Pancreas (tissue), 10 donors: ENCODE results near the gene FAM229B. TPM values are rescaled to one million over a fixed set of nuclear protein-coding genes. Genes with fewer than 3 reads are reported as not detected.
"Not testable (repeated sequence)": the region's sequence is repeated elsewhere in the genome, so short reads cannot be mapped to it uniquely, and the experiment has no call there.

Experiments used
- ATAC-seq, 4 donors: fragments of 200-7000 bp; cut with Tn5 transposase; one replicate each; pipeline versions ENCODE4 v1.8.0 to v1.9.1; 2020; ENCODE audit warnings: mild to moderate bottlenecking in 4 of 4, moderate library complexity in 4 of 4
- DNase-seq, 6 donors: peaks; one replicate each; pipeline ENCODE4 v3.0.0-alpha.2; 2020
- FAIRE-seq: peaks from 2 replicates; lab custom pipeline; 2012; peaks lifted over from hg19 to GRCh38; lab: Jason Lieb, UNC
- H3K27ac ChIP-seq, 4 donors: fragments of 200-600 bp; sonication (generic); 1 replicate in 3 of 4; 2 replicates in 1 of 4; pipeline versions ENCODE4 v1.5.0 to v1.8.0; 2020
- H3K27me3 ChIP-seq, 4 donors: fragments of 200-600 bp; one replicate each; pipeline ENCODE4 v1.8.0; 2021
- H3K36me3 ChIP-seq, 3 donors: fragments of 200-600 bp; sonication (generic) in 1 of 3; one replicate each; pipeline versions ENCODE4 v1.5.0 to v1.8.0; 2020 to 2021
- H3K4me1 ChIP-seq, 3 donors: fragments of 200-600 bp; one replicate each; pipeline ENCODE4 v1.8.0; 2021
- H3K4me3 ChIP-seq, 4 donors: fragments of 200-600 bp; sonication (generic) in 2 of 4; one replicate each; pipeline versions ENCODE4 v1.5.0 to v1.8.0; 2020 to 2021
- H3K9me3 ChIP-seq, 4 donors: fragments of 200-600 bp; one replicate each; pipeline ENCODE4 v1.8.0; 2021
- CTCF ChIP-seq, 4 donors: fragments of 200-600 bp; sonication (generic) in 3 of 4; IDR thresholded peaks; one replicate each; pipeline versions ENCODE4 v1.5.0 to v1.8.0; 2021; ENCODE audit warnings: antibody characterized with exemption in 4 of 4
- WGBS, 2 donors: extraction: QIAGEN DNeasy Blood & Tissue Kit; methylation state at CpG; one replicate each; pipeline ENCODE4 v1.1.7; 2013; 5-methylcytosine and 5-hydroxymethylcytosine counted together
- intact Hi-C, 3 donors: fragments of 100-400 bp; cut with DNase I; formaldehyde crosslinking; loops; one replicate each; pipeline versions ENCODE4 v1.11.1 to v1.14.2; 2022
- polyA plus RNA-seq, 2 donors: library from polyadenylated mRNA; stranded (reverse); fragments of 200-250 nt; gene quantifications; one replicate each; pipeline ENCODE4 v1.2.3, GENCODE V29; 2013
- total RNA-seq, 6 donors: library from RNA; stranded (reverse); fragmentation: NEBNext Ultra II Directional in 4 of 6; extraction: Animal tissue kit (Norgen Biotek cat#: 25700) in 4 of 6; gene quantifications; one replicate each; pipeline versions ENCODE4 v1.2.1 to v1.2.4, GENCODE V29; 2021 to 2023
- donor health status: healthy with polysubstance abuse.
- donor health status: DM: no; HTN: no; CAD: no; lungs with moderate emphysema.
- donor health status: DM: no; HTN: no; CAD: no.
- donor health status: control.
- donor health status: control.
- donor health status: Bipolar disorder and iron deficiency.
- donor health status: DM: yes; HTN: yes; CAD: no.
- donor health status: DM: no; HTN: no; CAD: no.
- donor health status: DM: no; HTN: no; CAD: no.
- donor health status: DM: yes; HTN: yes; CAD: no.

The FAM229B gene
- total and polyA plus RNA-seq, 8 donors: 3.7 to 21.8 (median 5.6) TPM

GRCh38 chr6:112085286-112086065 is 1.9 kb upstream of the FAM229B start:
- H3K9me3 ChIP-seq: no peaks in the 10 kb centered on the region
- no peak overlapping the region for H3K4me3 ChIP-seq
- FAIRE-seq (no peak), ATAC-seq (no peak), DNase-seq (no peak)
- 68 to 74% methylated on average over 8 of the region's 8 CpGs for WGBS, 2 donors
- intact Hi-C loops: no loop called here
- no peaks in the 10 kb centered on the region for H3K27me3 ChIP-seq
- no peak for TF ChIP-seq CTCF (IDR thresholded peaks at IDR 0.05)
- H3K36me3 ChIP-seq: peaks cover 0 to 2% (median 0%) of the 10 kb centered on the region in 3 donors
- H3K4me1 ChIP-seq: peaks cover 5 to 10% (median 10%) of the 10 kb centered on the region in 3 donors
- no peak overlapping the region for H3K27ac ChIP-seq

- Histone ChIP-seq H3K4me3 (peak overlapping the region; percentile 69 to 89 (median 76)), H3K9me3 (no peaks in the 10 kb centered on the region), H3K4me1 (peaks cover 5 to 10% (median 10%) of the 10 kb centered on the region in 3 donors), H3K27ac (peak overlapping the region; percentile 58 to 85 (median 78)), H3K27me3 (no peaks in the 10 kb centered on the region), H3K36me3 (no peaks in the 10 kb centered on the region)
- intact Hi-C loops: no loop called here
- peak; percentile 27 to 69 (median 38) for ATAC-seq
- TF ChIP-seq CTCF (IDR thresholded peaks at IDR 0.05): no peak
- no peak for DNase-seq
- FAIRE-seq: peak; percentile 9
- 0 to 1% methylated on average over 8 of the region's 8 CpGs for WGBS, 2 donors
Observed at GRCh38 chr6:112086744-112087135, 651 bp upstream of the FAM229B start.

GRCh38 chr6:112087916-112088315 is 525 bp downstream of the FAM229B start:
- H3K4me1 ChIP-seq: peaks cover 5 to 10% (median 10%) of the 10 kb centered on the region in 3 donors
- H3K4me3 ChIP-seq: peak overlapping the region; percentile 69 to 89 (median 76)
- H3K27me3 ChIP-seq: no peaks in the 10 kb centered on the region
- H3K27ac ChIP-seq: peak overlapping the region; percentile 58 to 85 (median 78)
- no peak for TF ChIP-seq CTCF (IDR thresholded peaks at IDR 0.05)
- ATAC-seq: no peak
- WGBS, 2 donors: 19 to 20% methylated on average over 7 of the region's 7 CpGs
- no peaks in the 10 kb centered on the region for H3K36me3 ChIP-seq
- no peak for DNase-seq
- FAIRE-seq: no peak
- no peaks in the 10 kb centered on the region for H3K9me3 ChIP-seq
- intact Hi-C loops: no loop called here

GRCh38 chr6:112096901-112097300 is 9.5 kb downstream of the FAM229B start:
- Histone ChIP-seq H3K27ac (no peak overlapping the region), H3K9me3 (no peaks in the 10 kb centered on the region), H3K36me3 (no peaks in the 10 kb centered on the region), H3K27me3 (no peaks in the 10 kb centered on the region), H3K4me1 (no peaks in the 10 kb centered on the region), H3K4me3 (no peak overlapping the region)
- no peak for TF ChIP-seq CTCF (IDR thresholded peaks at IDR 0.05)
- intact Hi-C loops: no loop called here
- FAIRE-seq (no peak), DNase-seq (no peak), ATAC-seq (no peak)
- WGBS, 2 donors: 95% methylated on average over 2 of the region's 2 CpGs

- Histone ChIP-seq H3K36me3 (no peaks in the 10 kb centered on the region), H3K4me1 (no peaks in the 10 kb centered on the region), H3K27ac (no peak overlapping the region), H3K4me3 (no peak overlapping the region), H3K27me3 (no peaks in the 10 kb centered on the region), H3K9me3 (no peaks in the 10 kb centered on the region)
- ATAC-seq: no peak
- no peak for FAIRE-seq
- TF ChIP-seq CTCF (IDR thresholded peaks at IDR 0.05): no peak
- 80 to 82% methylated on average over 4 of the region's 4 CpGs for WGBS, 2 donors
- intact Hi-C loops: no loop called here
- DNase-seq: no peak
Observed at GRCh38 chr6:112100561-112100960, 13.2 kb downstream of the FAM229B start.

GRCh38 chr6:112106026-112106425 is 18.6 kb downstream of the FAM229B start:
- DNase-seq, H3K27me3 ChIP-seq, FAIRE-seq, H3K4me3 ChIP-seq, H3K36me3 ChIP-seq, H3K4me1 ChIP-seq, intact Hi-C loops, H3K9me3 ChIP-seq, ATAC-seq, H3K27ac ChIP-seq: not testable (repeated sequence)
- WGBS, 2 donors: 91 to 100% methylated on average over 1 to 2 of the region's 2 CpGs
